HL-60 (cell line): ENCODE data around the gene JMY.

Experiments
- DNase-seq, 2 experiments: peaks; one replicate each; pipeline ENCODE4 v3.0.0-alpha.2; 2010 to 2020; ENCODE audit warnings: low read depth in 1 of 2, low spot score in 1 of 2
- H3K27ac ChIP-seq: fragments of 250-450 bp; sonication (Bioruptor Pico); replicated peaks from 2 replicates; pipeline ENCODE4 v1.5.1; 2020; ENCODE audit warnings: mild to moderate bottlenecking, moderate library complexity
- H3K27me3 ChIP-seq: fragments of 250-450 bp; sonication (Bioruptor Pico); 2 replicates; pipeline ENCODE4 v1.5.1; 2021; ENCODE audit warnings: mild to moderate bottlenecking, moderate library complexity; ENCODE audit not compliant: insufficient read depth, poor library complexity, severe bottlenecking
- H3K4me3 ChIP-seq: replicated peaks from 2 replicates; pipeline ENCODE4 v1.5.1; 2011; ENCODE audit warnings: mild to moderate bottlenecking, control low read depth, low read length; ENCODE audit not compliant: insufficient read depth
- CTCF ChIP-seq: IDR thresholded peaks from one replicate; pipeline ENCODE4 v1.5.1; 2011; ENCODE audit warnings: low read length, control low read depth, inconsistent platforms; ENCODE audit not compliant: insufficient read depth
- GABPA ChIP-seq: IDR thresholded peaks from 2 replicates; pipeline ENCODE4 v1.6.1; 2012; ENCODE audit warnings: low read depth
- POLR2AphosphoS5 ChIP-seq: IDR thresholded peaks from 2 replicates; pipeline ENCODE4 v1.6.1; 2012; ENCODE audit warnings: low read depth
- REST ChIP-seq: IDR thresholded peaks from 2 replicates; pipeline ENCODE4 v1.6.1; 2012; ENCODE audit warnings: low read depth; ENCODE audit not compliant: insufficient replicate concordance
- SPI1 ChIP-seq: IDR thresholded peaks from 2 replicates; pipeline ENCODE4 v1.6.1; 2012; ENCODE audit warnings: low read depth, mild to moderate bottlenecking, borderline replicate concordance

JMY gene

GRCh38 chr5:79269733-79270166 lies 33.8 kb downstream of the JMY start:
- DNase-seq, result no peak
- no peak overlapping the region for H3K27ac ChIP-seq
- H3K4me3 ChIP-seq, result no peak overlapping the region
- no peaks in the 10 kb centered on the region for H3K27me3 ChIP-seq
- TF ChIP-seq GABPA (no peak), POLR2AphosphoS5 (no peak), SPI1 (no peak), REST (no peak), CTCF (no peak)

GRCh38 chr5:79273341-79273740 lies 37.4 kb downstream of the JMY start:
- Histone ChIP-seq H3K4me3 (no peak overlapping the region), H3K27ac (no peak overlapping the region), H3K27me3 (no peaks in the 10 kb centered on the region)
- TF ChIP-seq CTCF (no peak), REST (no peak), GABPA (no peak), POLR2AphosphoS5 (no peak), SPI1 (no peak)
- DNase-seq, result no peak

- Histone ChIP-seq H3K27ac (no peak overlapping the region), H3K27me3 (no peaks in the 10 kb centered on the region), H3K4me3 (no peak overlapping the region)
- no peak for DNase-seq
- TF ChIP-seq REST (no peak), POLR2AphosphoS5 (no peak), CTCF (no peak), GABPA (no peak), SPI1 (no peak)
Measured at GRCh38 chr5:79284846-79285245, 48.9 kb downstream of the JMY start.
